GM18861 (cell line): Measurements from ENCODE around the gene BICDL2.
A peak's percentile ranks its signal among the peaks of the same experiment; 100 is the strongest.

ENCODE experiments used
- ATAC-seq: cut with Tn5 transposase; IDR thresholded peaks from one replicate; pipeline ENCODE4 v1.9.1; 2021; ENCODE audit not compliant: unreplicated experiment

The BICDL2 gene

DNA sequence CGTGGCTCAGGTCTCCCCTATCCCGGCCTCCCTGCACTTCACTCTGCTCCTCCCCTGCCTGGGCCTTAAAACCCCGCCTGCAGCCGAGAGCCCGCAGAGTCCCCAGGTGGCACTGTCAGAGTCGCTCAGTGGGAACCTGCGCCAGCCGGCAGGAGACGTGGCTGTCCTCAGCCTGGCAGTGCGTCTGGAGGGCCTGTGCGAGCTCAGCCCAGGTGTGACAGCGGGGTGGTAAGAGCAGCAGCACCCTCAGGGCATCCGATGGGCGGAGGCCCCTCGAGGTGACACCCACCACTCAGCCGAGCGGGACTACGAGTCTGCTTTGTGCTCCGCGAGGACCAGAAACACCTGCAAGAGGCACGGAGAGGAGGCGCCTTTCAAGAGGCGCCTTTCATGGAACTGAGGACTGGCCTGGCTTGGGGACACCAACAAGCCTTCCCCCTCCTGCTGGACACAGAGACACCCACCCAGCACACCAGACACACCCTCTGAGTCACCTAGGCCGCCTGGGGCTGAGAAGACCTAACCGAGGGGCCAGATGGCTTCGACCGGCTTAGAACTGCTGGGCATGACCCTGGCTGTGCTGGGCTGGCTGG lies 23.8 kb downstream of the BICDL2 start, which contains the start of gene CLDN9:
CLDN9 (plus strand) TSS at position 96 of the 593 bp plus-strand sequence; CDS start at position 536, 440 bp downstream.
- no peak for ATAC-seq

DNA sequence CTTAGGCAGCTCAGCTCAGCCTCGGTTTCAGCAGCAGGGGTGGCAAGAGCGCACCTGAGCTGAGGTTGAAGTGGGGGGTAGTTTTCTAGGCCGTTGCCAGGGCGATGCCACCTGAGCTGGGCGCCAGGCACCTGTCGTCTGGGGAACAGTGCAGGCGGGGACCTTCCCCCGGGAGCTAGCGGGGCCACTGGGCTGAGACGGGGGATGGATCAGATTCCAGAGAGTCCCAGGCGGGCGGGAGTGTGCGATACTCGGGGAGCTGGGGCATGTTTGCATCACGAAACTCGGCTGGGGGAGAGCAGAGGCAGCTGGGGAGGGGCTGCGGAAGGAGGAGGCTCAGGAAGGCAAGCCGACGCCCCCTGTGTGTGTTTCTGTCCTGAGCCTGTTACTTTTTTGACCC lies 24.5 kb downstream of the BICDL2 start:
- ATAC-seq = no peak

DNA sequence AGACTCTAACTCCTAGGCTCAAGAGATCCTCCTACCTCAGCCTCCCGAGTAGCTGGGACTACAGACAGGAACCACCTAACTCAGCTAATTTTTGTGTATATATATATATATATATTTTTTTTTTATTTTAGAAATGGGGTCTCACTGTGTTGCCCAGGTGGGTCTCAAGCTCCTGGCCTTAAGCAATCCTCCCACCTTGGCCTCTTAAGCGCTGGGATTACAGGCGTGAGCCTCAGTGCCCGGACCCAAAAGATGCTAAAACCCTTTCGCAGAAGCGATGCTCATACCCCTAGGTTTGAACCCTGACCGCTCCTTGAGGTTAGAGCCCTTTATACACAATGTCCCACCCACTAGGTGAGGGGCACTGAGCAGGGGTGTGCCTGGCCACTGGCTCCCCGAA lies 26.2 kb downstream of the BICDL2 start:
- no peak for ATAC-seq

DNA sequence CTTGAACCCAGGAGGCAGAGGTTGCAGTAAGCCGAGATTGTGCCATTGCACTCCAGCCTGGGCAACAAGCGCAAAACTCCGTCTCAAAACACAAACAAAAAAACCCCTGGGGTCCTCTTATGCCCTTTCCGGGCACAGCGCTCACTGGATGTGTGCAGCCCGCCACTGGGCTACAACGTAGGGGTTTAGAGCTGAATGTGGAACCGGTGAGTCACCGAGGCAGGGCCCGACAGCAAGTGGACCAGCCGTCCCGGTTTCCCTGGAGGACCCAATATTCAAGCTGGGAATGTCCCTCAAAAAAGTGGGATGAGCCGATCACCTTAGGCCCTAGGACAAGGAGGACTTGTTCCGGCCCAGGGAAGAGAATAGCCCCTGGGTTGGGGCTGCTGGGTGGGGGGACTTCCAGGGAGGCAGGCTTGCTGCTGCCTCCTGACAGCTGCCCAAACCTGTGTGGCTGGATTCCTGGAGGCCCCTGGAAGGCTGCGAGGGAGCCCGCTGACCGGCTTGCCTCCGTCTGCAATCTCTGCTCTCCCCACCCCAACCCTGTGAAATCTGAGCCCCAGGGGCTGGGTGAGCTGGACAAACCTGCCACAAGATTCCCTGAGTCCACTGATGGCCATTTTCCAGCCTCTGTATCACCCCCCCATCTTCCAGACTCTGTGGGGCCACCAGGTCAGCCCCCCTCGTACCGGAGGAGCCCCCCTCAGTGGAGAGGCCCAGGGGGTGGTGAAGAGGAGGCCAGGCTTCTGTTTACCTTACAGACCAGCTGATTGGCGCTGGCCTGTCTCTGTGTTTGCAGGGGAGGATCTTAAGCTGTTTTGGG lies 27.0 kb downstream of the BICDL2 start:
- ATAC-seq = no peak

GRCh38 chr16:3008690-3009037 lies 28.1 kb downstream of the BICDL2 start:
- no peak for ATAC-seq

DNA sequence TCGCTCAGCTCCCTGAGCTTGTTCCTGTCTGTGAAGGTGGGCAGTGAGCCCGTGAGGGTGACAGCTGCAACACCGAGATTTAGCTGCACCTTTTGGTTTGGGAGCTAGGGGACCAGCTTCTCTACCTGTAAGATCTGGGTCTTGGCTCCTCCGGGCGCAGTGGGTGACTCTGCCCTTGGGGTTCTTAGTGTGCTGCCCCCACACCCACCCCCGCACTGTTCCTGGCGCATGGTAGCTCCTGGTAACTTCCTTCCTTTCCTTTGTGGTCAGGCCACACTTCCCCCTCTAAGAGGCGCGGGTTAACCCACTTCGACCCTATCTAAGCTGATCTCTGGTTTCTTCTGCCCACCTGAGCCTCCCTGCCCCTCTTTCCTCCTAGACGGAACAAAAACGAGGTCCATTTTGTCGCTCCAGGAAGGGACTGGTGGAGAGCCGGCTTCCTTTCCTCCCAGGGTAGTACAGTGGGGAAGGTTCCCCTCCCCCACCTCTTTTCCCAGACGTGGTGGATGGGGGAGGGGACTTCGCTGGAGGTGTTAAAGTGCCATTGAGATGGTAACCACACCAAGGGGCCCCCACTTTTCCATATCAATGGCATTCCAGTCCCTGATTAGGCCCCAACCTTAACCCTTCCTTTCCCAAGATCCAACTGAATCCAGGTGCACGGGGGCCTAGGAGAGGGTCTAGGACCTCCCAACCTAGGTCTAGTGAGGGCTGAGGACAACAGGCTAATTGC lies 28.6 kb downstream of the BICDL2 start:
- no peak for ATAC-seq

GRCh38 chr16:3007059-3007956 lies 29.4 kb downstream of the BICDL2 start:
- ATAC-seq = no peak

DNA sequence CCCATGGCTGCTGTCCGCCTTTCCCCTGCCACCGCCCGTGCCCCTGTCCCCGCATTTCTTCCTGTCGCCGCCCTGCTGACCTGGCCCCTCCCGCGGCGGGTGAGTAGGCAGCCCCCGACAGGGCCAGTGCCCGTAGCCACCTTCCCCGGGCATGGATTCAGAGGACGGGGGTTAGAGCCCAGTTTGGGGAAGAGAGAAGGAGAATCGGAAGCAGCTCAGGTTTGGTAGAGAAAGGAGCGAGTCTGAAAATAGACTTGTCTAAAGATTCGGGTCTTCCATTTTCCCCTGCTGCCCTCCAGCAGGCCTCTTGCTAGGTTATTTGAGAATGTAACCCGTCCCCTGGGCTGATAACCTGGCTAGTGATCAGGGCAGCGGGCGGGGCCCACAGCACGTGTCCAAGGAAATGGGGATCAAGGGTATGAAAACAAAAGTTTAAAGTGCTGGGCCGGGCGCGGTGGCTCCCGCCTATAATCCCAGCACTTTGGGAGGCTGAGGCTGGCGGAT lies 31.9 kb downstream of the BICDL2 start:
- no peak for ATAC-seq

GRCh38 chr16:3004319-3004718 lies 32.4 kb downstream of the BICDL2 start:
- ATAC-seq = peak; percentile 2

- peak; percentile 94 for ATAC-seq
These were observed 33.0 kb downstream of the BICDL2 start for GRCh38 chr16:3003582-3004270.

DNA sequence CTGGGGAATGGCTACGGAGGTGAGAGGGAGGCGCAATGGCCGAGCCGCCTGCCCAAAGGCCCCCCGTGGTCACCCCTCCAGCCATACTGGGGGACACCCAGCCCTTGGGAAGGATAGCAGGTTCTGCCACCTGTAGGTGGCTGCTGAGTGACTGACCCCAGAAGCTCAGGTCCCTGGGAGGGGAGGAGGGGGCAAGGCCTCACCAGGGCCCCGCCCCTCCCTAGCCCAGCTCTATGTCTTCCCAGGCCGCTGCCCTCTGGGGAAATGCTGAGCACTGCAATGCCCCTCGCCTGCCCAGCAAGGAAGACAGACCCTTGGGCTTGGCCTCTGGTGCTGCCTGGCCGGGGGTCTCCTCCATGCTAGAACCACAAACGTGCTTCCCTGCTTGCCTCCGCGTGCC lies 35.4 kb downstream of the BICDL2 start:
- ATAC-seq = no peak

- no peak for ATAC-seq
These were observed 36.2 kb downstream of the BICDL2 start for GRCh38 chr16:3000540-3000939.

- no peak for ATAC-seq
These were observed 36.8 kb downstream of the BICDL2 start for GRCh38 chr16:2999929-3000328.

DNA sequence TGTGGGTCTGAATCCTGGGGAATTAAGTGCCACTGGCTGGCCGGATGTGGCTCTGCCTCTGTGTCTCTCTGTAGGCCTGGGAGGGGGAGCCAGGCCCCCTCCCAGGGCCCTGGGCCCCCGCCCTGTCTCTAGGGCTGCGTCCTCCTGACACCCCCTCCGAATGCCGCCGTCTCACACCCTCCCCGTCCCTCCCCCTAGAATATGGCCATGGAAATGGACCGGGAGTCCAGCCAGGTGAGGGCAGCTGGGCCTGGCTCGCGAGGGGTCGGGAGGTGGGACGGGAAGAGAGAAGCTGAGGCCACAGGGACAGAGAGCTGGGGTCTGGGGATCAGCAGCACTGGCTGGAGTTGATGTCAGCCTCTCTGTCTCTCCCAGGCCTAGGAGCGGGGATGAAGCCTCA lies 40.4 kb downstream of the BICDL2 start:
- no peak for ATAC-seq

GRCh38 chr16:2992383-2993081 lies 44.2 kb downstream of the BICDL2 start:
- no peak for ATAC-seq

DNA sequence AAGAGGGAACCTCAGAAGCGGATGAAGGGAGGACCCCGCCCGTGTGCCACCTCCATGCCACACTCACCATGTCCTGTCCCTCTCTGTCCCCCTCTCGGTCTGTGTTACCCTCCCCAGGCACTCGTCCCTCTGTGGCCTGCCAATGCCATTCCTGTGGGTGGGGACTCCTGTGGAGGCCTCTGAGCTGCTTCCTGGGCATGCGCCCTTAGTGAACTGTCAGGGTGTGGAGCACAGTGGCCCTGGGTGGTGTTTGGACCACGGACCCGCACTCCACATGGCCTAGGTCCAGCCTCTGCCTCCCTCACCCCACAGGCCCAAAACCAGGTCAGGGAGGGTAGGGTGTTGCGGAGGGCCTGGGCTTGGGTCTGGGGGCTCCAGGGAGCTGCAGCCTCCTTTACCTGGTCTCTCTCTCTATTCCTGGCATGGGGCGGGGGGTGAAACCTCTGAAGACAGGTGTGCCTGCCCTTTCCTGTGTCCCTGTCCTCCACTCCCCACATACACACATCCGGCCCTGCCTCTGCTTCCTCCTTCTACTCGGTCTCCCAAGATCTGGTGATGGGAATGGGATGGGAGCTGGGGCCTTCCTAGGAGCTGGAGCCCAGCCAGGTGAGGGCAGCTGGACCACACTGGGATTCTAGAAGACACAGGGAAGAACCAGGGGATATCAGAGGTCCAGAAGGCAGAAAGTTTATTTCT lies 45.0 kb downstream of the BICDL2 start:
- ATAC-seq = no peak

GRCh38 chr16:2990891-2991290 lies 45.9 kb downstream of the BICDL2 start:
- ATAC-seq = no peak

- ATAC-seq = no peak
These were observed 48.1 kb downstream of the BICDL2 start for GRCh38 chr16:2988590-2989099.

- no peak for ATAC-seq
These were observed 48.9 kb downstream of the BICDL2 start for GRCh38 chr16:2987833-2988232.
